Activated CD8-positive, alpha-beta memory T cell treated with anti-CD3 and anti-CD28 coated beads, Interleukin-2, amount 50 U/mL, for 4 hours (primary cell): ENCODE results near the gene SYNDIG1.
"Not testable (repeated sequence)": the region's sequence is repeated elsewhere in the genome, so short reads cannot be mapped to it uniquely, and the experiment has no call there.

Experiments
- DNase-seq: peaks from one replicate; pipeline ENCODE4 v3.0.0-alpha.2; 2020

SYNDIG1 gene

DNA sequence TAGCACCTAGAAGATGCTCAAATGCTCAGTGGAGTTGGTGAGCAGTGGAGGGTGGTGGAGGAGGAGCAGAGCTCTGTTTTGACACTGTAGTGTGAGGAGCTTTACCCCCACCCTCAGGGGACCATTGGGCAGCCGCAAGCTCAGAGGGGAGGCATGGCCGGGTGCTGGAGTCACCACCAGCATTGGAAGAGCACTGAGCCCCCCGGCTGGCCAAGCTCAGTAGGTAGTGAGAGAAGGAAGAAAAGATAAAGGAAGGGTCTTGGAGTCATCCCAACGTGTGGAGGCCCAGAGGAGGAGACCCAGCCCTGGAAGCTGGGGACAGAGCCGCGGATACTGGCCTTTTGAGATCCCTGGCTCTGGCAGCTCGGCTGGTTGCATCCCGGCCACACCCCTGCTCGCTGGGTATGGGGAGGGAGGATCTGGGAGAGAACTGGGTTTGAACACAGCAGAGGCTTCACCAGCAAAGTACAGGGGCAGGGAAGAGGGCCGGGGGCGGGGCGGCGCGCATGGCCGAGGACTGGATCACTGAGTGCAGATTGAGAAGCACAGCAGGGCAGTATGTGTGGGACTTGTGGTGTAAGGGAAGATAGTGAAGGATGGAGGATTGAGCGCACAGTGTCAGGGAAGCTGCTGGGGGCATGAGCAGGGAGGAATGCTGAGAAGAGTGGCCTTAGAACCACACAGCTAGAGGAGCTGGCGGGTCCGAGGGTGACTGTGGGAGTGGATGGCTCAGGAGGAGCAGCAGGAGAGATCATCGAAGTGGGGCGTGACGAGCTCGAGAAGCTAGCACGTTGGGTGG is 24.4 kb downstream of the SYNDIG1 start:
- no peak for DNase-seq

DNA sequence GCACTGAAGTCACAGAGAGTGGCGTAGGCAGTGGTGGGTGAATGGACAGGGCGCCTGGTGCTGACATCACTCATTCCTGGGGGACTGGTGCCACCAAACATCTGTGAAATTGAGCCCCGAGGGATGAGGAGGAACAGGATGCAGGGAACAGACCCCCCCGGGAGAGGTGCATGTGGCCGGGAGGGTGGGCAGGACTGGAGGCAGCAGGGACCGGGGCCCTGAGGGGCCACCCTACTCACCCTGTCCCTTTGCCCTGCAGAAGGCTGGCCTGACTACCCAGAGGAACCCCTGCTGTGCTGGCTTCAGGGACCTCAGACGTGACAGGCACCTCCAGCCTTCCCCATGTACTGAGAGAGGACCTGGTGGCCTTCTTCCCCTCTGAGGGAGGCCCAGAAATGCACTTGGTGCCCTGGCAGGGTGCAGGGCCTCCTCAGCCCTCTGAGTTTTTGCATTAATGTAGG is 25.1 kb downstream of the SYNDIG1 start:
- no peak for DNase-seq

DNA sequence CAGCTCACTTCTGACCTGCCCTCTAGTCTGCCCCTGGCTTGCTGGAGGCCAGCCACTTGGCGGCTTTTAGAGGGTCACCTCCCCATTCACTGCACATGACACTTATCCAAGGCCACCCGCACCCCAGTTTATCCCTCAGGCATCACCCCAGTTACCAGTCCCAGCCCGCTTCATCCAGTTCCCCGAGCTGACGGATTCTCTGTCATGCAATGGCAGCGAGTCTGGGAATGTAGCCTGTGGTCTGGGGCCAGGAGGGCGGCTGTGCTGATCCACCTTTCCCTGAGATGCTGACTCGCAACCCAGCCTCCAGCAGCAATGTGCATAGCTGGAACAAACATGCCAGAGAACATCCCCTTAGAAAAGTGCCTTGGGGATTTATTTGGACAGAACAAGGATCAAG is 25.8 kb downstream of the SYNDIG1 start:
- DNase-seq: no peak

DNA sequence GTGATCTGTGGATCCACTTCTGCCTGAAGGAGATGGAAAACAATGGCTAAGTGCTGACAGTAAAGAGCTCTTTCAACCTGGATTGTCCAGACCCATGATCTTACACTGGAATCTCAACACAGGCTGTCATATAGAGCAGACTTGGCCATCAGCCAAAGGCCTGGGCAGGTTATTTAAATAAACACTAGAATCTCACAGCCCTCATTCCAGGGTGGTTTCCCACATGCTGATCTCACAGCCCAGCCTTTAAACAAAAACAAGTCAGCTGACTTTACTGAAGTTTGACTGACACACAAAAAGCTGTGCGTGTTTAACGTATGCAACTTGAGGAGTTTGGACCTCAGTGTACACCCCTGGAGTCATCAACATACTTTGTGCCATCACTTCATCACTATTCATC is 28.4 kb downstream of the SYNDIG1 start:
- no peak for DNase-seq

DNA sequence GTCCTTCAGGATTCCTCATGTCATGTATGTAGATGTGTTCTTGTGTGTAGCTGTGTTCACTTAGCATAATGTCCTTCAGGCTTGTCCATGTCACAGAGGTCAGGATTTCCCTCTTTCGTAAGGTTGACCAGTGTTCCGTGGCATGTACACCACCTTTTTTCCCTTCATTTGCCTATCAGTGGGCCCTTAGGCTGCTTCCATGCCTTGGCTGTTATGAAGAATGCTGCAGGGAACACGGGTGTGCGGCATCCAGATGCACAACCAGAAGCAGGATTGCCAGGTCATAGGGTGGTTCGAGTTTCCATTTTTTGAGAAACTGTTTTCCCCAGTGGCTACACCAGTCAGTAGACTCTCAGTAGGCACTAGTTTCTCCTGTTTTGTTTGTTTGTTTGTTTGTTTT is 29.2 kb downstream of the SYNDIG1 start:
- no peak for DNase-seq

DNA sequence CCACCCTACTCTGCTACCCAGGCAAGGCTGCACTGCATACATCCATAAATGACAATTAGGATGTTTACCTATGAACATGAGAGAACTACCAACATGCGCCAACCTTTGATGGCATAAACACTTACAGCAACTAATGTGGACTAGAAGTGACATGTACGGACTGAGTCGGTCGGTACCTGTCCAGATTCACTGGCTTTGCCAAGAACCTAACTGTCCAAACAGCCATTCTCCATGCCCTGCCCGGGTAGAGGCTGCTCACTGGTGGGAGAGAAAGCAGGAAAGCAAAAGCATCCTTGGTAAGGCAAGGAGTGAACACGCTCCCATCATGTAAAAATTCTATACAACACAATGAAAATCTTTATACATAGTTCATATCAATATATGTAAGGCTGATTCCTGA is 30.0 kb downstream of the SYNDIG1 start:
- DNase-seq: no peak

DNA sequence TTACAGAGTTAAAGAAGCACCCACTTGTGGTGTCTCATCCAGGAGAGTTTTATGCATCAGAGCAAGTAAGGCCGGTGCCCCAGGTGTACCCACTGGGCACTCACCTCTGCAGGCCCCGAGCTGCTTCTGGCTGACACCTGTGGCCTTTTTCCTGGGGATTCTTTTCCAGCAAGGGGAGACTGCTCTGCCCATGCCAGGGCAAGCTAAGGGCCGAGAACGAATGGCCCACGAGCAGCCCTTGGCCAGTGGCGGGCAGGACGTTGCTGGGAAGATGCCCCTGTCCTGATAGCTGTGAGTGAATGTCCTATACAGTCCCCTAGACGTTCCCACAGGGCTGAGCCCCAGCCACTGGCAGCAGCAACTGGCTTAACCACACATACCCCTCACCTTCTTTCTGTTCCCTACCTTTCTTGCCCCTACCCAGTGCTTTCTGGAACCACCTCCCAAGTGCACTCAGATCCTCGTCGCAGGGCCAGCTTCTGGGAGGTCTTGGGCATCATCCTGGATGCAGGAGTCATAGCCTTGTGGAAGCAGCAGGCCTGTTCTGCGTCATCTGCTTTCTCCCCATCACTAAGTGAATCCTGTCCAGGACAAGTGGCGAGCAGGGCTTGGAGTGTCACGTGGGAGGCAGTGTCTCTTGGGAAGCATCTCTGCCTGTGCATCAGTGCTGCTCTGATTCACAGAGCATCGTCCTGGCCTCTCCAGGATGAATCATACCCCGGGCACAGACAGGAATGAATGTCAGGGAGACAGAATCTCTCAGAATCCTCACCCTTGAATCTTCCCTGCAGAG is 32.5 kb downstream of the SYNDIG1 start:
- DNase-seq: no peak

DNA sequence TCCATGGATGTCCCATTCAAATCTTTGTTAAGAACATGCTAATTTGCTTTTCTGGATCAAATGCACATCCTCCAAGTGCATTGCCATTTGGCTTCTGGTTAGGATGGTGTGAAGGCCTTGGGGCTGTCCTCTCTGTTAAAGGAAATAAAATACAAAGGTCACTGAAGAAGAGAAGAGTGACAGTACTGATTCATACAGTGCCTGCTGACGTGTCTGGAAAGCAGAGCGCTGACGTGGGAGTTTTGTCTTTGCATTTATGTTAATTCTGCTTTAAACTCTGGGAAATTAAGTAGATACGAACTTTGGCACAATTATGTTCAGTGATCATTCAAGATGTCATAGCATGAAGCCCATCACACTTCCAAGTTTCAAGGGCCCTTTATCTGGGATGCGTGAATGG is 33.2 kb downstream of the SYNDIG1 start:
- no peak for DNase-seq

DNA sequence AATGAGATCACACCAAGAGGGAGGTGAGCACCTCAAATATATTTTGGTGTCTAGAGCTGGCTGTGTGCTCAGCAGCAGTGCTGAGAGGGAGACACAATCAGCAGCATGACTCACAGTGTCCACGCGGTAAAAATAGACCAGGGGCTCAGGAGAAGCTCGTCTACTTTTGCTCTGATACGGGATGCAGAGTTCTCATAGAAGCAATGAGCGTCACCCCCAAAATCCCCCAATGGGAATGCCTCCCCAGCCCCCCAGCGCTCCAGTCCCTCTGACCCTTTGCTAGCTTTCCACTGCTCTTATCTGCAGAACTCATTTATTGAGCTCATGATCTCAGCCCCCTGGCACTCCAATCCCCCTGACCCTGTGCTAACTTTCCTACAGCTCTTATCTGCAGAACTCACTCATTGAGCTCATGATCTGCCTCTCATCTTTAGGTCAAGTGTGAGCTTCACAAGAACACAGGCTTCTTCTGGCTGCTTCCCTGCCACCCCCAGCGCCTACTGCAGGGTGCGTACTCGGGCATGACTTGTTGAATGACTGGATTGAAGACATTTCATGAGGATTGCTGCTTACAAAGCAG is 34.0 kb downstream of the SYNDIG1 start:
- DNase-seq: no peak

DNA sequence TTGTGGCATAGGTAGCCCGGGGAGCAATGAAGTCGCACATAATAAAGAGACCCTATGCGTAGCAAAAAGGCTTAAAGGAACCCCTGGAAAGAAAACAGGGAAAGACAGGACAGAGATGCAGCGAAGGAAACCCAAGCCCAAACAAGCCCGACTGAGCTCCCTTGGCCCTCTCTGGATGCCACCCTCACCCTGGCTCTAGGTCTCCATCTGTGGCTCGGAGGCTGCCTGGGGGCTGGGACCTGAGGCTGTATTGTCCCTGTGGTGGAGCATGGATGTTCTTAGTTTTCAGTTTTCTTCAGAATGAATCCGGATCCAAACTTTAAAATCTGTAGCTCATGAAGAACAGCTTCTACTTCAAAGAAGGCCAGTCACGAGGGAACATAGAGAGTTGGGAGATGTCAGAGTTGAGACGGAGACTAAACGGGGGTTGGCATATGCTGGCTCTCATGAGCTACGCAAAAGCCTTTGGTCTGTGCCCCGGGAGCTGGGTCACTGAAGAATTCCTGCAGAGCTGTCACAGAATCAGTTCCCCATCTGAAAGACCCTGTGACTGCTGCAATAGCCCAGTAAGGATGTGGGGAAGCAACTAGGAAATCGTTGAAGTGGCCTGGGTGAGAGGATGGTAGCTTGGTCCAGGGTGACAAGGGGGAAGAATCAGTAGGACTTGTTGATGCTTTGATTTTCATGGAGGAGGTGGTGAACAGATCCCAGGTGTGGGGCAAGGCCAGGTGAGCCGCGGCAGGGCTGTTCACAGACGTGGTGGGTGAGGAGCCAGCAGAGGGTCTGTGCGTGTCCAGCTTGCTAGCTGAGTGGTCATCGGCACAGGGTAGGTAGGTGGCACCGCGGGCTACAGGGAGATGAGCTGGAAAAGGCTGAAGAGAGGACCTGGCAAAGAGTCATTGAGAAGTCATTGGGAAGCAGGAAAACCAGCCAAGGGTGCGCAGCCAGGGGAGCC is 35.2 kb downstream of the SYNDIG1 start:
- DNase-seq: no peak

DNA sequence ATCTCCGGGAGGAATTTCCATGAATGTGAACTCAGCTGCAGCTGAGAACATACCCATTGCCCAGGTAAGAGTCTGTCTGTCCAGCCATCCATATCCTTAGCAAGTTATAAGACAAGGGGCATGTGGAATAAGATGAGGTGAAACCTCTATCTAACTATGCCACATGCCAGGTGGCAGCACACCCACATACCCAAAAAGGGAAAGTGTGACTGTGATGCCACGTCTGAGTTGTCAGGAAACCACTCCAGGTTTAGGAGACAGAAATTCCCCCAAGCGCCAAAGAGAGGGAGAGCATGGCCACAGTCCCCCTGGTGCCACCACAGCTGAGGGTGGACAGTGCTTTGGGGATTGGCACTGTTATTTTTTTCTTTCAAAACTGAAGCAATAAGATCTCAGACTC is 36.7 kb downstream of the SYNDIG1 start:
- no peak for DNase-seq

DNA sequence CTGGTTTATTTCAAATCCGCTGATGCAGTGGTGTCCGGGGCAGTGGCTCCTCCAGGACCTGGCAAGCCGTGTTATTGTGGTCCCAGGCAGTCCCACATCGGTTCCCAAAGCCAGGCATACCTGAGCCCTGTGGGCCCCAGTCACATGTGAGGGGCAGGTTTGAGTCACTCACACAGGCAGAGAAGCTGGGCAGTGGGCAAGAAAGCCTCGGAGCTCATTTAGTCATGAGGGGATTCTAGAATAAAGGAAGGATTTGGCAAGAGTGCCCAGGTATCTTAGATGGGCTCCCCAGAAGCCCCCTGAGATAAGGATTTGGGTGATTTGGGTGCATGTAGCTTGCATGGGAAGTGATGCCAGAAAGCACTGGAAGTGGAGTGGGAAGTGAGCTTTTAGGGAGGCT is 37.3 kb downstream of the SYNDIG1 start:
- DNase-seq: no peak

DNA sequence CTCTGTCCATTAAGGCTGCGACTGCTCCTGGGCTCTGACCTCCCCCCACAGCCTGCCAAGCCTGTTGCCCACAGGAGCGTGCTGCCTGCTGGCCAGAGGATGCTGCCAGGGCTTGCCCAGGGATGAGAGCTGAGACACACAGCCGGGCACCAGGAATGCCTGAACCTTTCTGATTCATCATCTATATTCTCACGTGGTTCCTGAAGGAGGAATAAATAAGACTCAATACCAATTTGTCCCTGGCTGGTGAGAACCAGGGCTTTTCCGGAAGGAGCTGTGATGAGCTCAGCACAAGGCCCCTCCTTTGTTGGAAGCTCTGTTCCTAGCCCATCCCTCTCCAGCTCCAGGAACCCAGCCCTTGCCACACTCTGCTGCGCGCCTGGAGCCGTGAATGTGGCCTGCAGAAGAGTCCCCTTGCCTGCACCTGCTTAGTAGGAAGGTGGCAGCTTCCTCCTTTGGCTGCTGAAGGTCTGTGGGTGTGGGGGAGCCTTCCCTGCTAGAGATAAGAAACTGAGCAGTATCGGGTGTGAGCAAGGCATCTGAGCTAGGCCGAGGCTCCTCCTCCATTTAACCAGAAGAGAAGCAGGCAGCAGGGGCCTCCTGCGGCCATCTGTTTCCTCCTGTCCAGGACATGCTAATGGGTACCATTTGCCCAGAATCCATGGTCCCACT is 37.9 kb downstream of the SYNDIG1 start:
- no peak for DNase-seq

DNA sequence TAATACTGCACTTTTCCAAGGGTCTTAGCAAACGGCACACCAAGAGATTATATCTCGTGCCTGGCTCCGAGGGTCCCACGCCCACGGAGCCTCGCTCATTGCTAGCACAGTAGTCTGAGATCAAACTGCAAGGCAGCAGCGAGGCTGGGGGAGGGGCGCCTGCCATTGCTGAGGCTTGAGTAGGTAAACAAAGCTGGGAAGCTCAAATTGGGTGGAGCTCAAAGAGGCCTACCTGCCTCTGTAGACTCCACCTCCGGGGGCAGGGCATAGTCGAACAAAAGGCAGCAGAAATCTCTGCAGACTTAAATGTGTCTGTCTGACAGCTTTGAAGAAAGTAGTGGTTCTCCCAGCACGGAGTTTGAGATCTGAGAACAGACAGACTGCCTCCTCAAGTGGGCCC is 43.0 kb downstream of the SYNDIG1 start:
- DNase-seq: not testable (repeated sequence)

DNA sequence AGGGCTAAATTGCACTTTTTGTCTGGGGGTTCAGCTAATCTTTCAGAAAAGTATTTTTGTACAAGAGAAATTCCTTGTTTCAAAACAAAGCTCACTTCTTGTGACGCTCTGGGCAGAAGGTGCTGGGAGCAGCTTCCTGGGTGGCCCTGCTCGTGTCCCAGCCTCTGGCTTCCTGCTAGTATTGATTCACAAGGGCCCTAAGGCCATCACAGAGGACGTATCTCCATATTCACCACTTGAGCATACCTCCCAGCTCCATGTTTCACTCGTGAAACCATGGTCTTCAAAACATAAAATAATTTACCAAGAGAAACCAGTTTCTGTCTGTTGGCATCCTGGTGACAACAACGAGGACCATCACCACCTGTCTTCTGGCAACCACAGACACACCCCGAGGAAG is 49.1 kb downstream of the SYNDIG1 start:
- no peak for DNase-seq

DNA sequence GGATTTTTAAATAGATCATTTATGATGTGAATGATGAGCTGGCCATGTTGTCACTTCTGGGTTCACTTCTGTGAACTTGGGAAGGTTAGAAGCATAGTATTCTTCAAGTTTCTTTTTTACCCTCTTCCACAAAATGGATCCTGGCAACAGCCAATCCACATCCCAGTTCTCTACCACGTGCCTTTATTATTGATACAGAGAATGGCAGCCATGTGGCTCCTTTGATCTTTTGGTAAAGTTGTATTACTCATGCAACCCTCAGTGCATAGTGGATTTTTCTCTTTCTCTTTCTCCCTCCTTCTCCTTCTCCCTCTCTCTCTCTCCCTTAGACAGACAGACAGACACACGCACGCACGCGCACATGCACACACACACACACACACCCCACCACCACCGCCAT is 50.0 kb downstream of the SYNDIG1 start:
- no peak for DNase-seq

DNA sequence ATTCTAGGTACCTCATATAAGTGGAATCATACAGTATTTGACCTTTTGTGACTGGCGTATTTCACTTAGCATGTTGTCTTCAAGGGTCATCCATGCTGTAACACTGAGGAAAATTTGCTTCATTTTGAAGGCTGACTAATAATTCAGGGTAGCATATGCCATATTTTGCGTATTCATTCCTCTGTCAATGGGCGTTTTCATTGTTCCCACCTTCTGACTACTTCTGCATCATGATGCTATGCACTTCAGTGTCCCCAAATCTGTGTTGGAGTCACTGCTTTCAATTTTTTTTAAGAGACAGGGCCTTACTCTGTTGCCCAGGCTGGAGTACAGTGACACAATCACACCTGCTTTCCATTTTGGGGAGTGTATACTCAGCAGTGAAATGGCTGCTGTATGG is 51.6 kb downstream of the SYNDIG1 start:
- DNase-seq: no peak

DNA sequence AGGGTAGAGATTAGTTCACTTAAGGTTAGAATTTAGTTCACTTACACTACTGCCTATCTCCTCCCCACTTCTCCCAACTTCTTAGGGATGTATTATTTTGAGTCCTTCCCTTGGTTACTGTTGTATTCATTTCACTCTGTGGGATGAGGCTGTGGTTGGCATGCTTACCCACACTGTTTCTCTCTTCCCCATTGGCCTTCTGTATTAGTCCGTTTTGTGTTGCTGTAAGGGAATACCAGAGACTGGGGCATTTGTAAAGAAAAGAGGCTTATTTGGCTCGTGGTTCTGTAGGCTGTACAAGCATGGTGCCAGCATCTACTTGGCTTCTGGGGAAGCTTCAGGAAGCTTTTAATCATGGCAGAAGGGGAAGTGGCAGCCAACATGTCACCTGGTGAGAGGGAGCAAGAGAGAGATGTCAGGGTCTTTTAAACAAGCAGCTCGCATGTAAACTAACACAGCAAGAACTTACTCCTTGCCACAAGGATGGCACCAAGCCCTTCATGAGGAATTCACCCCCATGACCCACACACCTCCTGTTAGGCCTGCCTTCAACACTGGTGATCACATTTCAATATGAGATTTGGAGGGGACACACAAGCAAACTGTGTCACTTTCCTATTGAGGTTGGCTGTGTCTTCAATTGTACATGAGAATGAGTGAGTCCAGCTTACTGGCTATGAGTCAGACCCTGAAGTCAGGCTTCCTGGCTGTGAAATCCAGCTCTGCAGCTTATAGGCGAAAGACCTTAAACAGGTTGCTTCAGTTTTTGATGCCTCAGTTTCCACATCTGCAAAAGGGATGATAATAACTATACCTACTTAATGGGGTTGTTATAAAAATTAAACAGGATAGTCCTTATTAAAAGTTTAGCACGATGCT is 53.3 kb downstream of the SYNDIG1 start:
- no peak for DNase-seq

DNA sequence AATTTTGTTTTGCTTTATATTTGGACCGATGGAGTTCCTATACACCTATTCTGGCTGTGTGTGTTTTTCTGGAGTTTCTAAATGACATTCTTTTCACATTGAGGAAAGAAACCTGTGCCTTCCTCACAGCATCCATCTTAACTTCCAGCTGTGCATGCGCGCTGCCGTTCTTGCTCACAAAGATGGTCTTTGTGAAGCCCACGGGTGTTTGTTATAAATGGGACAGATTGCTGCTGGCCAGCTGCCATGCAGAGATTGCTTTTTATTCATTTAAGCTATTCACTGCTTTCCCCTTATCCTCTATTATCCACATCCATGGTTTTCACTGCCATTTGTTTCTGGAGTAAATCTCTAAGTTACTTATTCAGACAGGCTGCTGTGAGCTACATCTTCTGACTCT is 54.2 kb downstream of the SYNDIG1 start:
- DNase-seq: no peak

DNA sequence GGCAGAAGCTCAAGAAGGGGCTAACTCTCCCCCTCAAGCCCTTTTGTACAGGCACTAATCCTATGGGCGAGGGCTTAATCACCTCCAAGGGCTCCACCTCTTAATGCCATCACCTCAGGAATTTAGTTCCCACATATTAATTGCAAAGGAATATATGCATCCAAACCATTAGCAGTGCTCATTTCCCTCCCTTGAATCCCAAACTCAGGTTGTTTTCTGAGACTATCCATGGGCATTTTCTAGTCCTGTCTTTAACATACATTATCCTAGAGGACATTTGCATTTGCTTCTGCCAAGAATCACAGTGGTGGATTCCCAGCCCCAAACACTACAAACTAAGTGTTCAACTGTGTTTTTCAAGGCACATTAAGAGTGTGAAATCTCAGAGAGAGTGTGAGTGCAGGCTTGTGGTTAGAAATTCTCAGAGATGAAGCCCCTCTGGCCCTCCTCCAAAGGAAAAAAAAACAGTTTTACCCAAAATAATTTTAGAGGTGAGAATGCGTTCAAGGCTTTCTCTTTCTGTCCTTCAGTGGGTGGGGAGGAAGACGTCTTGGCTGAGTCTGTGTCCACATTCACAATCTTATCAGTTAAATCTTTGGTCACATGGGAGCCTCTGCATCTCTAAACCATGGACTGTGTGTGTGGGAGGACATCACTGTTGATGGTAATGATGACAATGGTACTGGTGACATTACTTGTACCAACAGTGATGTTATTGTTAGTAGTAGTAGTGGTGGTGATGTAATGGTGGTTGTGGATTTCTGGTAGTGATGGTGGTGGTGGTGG is 59.3 kb downstream of the SYNDIG1 start:
- DNase-seq: no peak
